IPS-NIHi7 (cell line): ENCODE measurements around the gene HES4.
"Not testable (repeated sequence)": the region's sequence is repeated elsewhere in the genome, so short reads cannot be mapped to it uniquely, and the experiment has no call there.

Experiments used
- DNase-seq: peaks from one replicate; pipeline ENCODE4 v3.0.0; 2012; ENCODE audit warnings: mixed read lengths; ENCODE audit errors: extremely low spot score

HES4 gene

DNA sequence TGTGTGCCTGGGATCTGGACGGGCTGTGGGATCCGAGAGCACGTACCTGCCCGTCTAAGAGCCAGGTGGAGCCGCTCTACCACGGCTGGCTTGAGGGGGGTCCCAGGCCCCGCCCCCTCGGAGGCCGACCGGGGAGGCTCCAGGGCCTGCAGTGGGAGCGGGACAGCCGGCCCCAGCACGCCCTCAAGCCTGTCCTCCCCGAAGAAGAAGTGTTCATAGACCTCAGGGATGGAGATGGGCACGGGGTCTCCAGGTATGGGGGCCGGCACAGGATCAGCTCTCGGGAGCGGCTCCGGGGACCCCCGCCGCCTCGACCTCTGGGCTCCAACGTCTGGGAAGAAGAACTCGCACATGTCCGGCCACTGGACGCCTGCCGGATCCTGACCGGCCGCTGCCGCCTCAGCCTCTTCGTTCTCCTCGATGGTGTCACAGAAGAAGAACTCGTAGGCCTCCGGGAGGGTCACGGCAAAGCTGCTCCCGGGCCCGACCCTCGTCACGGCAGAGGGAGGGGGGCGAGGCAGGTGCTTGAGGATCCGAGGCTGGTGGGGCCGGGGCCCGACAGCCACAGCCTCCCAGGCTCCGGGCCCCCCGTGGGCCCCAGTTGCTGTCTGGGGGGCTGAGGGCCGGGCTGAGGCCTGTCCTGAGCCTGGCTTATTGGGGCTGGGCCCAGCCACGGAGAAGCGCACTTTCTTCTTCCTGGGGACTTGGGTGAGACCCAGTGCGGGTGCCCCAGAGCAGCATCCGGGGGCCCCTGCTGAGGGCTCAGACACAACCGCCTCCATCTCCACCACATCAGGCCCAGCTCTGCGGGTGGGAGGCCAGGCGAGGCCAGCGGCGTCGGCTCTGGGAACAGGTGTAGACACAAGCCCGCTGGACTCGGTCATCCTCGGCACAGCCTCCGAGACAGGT lies 20.8 kb downstream of the HES4 start:
- no peak for DNase-seq

DNA sequence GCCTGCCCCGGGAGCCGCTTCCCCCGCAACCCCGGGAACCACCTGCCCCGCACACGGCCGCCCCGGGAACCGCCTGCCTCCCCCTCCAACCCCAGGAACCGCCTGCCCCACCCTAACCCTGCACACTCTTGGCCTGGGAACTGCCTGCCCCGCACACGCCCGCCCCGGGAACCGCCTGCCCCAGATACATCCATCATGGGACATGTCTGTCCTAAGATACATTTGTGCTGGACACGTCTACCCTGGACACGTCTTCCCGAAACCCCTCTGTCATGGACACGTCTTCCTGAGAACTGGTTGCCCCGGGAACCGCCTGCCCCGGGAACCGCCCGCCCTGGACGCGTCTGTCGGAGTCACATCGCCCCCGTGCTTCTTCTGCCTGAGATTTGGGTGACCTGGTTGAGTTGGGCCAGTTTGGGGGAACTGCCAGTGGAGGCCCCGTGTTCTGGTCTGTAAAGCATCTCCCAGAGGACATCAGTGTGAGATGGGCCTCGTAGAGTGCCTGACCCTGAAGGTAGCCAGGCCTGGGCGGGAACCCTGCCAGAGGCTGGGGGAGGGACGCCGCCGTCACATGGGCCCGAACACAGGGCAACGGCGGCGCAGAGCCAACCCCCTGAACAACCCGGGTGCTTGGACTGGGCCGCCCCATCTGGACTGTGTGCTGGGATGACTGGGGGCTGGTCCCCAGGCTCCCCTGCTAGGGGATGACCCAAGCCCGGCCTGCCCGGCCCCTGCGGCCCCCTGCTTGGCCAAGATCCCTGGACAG lies 21.6 kb downstream of the HES4 start:
- no peak for DNase-seq

DNA sequence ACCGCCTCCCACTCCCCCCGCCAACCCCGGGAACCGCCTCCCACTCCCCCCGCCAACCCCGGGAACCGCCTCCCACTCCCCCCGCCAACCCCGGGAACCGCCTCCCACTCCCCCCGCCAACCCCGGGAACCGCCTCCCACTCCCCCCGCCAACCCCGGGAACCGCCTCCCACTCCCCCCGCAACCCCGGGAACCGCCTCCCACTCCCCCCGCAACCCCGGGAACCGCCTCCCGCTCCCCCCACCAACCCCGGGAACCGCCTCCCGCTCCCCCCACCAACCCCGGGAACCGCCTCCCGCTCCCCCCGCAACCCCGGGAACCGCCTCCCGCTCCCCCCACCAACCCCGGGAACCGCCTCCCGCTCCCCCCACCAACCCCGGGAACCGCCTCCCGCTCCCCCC lies 23.1 kb downstream of the HES4 start:
- DNase-seq = not testable (repeated sequence)

DNA sequence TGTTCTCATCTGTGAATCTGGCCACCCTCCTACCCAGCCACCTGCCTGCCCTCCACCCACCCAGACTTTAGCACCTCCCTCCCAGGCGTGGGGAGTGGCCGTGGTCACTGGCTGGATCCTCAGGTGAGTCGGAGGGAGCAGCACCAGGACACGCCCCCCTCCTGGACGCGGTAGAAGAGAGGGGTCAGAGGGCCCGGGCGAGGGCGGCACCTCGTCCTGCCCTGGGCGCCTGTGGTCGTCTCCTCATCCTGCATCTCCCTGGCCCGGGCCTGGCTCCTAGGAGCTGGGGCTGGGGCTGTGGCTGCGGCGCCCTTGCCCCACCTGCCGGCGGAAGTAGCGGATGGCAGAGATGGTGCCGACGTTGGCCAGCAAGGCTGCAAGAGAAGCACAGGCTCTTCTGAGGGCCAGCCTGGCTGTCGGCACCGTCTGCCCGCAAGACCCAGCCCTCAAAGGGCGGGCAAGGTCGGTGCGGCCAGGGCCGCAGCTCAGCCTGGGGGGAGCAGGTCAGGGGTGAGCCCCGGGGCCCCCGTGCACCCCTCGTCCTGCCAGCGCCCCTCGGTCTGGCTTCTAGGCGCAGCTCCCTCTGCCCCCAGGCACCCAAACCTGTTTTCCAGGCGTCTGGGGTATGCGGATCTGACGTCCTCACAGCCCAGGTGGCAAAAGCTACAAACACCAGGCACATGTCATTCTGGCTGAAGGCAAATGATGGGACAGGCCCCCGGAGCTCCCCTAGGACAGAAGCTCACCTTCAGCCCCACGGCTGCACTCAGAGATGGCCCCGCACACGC lies 23.8 kb downstream of the HES4 start:
- DNase-seq = peak; percentile 91

DNA sequence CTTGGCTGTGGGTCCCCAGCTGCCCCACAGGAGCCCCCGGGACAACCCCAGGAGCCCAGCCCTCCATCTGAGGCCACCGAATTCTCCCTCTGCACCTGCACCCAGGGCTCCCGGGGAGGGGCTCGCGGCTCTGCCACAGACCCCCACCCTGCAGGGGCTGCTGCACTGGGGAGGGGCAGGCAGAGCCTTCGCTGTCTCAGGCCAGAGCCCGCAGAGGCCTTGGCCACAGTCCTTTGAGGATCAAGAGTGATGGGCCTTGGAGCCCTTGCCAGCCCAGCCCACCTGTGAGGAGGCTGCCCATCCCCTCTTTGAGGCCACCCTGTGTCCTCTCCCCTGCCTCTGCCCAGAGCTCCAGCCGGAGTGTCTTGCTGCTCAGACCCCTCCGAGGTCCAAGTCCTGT lies 24.5 kb downstream of the HES4 start:
- DNase-seq = no peak

DNA sequence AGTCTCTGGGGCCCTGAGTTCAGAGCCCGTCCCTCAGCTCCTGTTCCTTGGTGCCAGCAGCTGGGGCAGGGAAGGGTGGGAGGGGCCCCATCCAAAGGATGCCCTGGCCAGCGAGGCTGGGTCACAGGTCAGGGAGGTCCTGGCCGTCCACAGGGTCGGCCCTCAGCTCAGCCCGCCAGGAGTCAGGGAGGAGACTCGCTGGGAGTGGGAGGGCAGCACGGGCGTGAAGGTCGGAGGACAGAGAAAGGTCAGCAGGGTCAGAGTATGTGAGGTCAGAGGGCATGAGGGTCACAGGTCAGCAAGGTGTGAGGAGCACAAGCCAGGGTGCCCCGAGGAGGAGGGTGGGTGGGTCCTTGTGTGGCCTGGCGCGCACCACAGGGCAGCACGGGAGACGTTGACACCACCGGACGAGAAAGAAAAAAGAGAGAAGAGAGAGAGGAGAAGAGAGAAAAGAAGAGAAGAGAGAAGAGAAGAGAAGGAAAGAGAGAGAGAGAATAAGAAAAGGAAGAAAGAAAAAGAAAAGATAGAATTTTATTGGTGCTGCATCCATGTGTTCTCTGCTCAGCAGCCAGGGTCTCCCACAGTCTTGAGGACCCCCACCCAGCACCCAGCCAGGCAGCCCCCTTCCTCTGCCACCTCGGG lies 25.1 kb downstream of the HES4 start:
- no peak for DNase-seq

DNA sequence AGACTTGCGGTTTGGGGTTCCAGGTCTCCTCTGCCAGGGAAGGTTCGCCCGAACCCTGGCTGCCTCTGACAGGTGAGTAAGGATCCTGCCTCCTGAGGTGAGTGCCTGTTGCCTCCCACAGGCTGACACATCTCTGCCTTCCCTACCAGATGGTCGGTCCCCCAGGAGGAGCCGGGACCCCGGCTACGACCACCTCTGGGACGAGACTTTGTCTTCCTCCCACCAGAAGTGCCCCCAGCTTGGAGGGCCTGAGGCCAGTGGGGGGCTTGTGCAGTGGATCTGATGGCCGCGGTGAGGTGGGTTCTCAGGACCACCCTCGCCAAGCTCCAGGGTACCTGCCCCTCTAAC lies 25.6 kb downstream of the HES4 start:
- no peak for DNase-seq

DNA sequence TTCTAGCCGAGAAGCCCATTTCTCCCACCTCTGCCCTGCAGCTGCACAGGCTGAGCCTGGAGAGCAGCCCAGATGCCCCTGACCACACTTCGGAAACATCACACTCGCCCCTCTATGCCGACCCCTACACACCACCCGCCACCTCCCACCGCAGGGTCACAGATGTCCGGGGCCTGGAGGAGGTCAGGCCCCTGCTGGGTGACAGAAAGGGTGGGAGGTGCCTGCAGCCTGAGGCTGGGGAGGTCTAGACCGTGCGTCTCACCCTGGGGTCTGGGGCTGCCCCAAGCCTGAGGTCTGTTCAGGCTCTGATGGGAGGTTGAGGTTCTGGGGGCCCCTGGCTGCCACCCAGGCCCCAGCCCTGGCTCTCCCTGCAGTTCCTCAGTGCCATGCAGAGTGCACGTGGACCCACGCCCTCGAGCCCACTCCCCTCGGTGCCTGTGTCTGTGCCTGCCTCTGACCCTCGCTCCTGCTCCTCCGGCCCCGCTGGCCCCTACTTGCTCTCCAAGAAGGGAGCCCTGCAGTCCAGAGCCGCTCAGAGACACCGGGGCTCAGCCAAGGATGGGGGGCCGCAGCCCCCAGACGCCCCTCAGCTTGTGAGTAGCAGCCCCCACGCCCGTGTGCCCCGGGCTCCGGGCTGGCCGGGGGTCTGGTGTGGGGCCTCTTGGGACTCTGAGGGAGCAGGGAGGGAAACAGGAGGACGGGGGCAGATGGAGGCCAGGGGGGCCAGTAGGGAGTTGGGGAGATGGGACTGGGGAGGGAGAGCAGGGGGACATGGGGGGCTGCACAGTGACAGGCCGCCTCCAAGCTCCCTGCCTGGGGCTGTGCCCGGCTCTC lies 26.2 kb downstream of the HES4 start:
- no peak for DNase-seq

DNA sequence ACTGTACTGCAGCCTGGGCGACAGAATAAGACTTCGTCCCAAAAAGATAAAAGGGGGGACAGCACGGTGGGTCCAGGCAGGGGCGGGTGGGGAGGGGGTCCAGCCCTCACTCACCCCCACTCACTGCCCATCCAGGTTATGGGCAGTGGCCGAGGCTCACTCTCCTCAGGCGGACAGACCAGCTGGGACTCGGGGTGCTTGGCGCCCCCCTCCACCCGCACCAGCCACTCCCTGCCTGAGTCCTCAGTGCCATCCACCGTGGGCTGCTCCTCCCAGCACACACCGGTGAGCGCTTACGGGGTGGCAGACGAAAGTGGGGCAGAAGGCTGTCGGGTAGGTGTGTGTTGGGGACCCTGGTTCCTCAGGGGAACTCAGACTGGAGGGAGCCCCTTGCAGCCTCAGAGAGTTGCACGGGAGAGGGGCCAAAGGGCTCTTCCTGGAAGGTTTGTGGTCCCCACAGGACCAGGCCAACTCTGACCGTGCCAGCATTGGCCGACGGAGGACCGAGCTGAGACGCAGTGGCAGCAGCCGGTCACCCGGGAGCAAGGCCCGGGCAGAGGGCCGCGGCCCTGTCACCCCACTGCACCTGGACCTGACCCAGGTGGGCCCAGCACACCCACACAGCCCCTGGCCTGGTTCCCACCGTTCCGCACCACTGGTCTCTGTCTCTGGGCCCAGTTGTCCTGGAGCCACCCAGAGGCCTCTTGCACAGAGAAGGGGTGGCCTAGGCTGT lies 27.0 kb downstream of the HES4 start:
- no peak for DNase-seq

DNA sequence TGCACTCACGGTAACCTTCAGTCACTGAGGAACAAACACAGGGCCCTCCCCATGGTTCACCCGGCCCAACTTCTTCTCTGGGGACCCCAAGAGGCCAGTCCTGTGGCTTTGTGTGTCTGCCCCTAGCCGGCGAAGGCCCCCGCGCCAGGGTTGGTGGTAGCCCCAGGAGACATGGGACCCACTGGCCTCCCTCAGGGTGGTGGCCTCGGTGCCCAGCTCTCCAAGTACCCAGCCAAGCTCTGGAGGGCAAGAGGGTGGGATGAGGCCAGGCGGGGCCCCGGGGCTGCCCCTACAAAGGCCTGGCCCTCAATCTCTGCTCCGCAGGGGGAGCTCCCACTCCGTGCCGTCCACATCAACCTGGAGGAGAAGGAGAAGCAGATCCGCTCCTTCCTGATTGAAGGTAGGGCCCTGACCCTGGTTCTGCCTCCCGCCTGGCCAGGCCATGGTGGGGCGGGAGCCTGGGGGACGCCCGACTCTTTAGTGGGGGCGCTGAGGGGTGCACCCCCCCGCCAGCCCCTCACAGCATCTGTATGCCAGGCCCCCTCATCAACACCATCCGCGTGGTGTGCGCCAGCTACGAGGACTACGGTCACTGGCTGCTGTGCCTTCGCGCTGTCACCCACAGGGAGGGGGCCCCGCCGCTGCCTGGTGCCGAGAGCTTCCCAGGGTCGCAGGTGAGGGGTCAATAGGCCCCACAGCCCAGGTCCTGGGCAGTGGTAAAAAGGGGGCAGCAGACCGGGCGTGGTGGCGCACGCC lies 28.0 kb downstream of the HES4 start:
- DNase-seq = no peak

DNA sequence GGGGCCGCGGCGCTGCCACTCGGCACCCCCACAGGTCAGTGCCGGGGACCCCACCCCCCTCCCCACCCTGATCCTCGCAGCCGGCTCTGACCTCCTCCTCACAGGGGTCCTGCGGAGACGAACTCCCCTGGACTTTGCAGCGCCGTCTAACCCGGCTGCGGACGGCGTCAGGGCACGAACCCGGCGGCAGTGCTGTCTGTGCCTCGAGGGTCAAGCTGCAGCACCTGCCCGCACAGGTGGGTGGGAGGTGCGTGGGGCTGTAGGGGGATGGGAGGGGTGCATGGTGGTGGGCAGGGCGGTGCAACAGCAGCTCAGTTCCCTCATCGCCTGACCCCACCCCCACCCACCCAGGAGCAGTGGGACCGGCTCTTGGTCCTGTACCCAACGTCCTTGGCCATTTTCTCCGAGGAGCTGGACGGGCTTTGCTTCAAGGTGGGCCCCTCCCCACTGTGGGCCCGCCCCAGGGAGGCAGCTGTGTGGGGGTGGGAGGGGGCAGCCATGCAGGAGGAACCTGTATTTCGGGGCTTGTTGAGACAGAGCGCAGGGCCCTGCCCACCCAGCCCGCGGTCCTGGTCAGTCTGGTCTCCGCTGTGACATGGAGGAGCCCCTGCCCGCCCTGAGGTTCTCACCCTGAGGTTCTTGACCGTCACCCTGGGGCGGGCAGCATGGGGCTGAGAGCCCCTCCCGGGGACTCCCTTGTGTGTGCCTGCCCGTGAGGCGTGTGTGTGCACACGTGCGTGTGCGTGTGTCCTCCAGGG lies 28.7 kb downstream of the HES4 start:
- no peak for DNase-seq

DNA sequence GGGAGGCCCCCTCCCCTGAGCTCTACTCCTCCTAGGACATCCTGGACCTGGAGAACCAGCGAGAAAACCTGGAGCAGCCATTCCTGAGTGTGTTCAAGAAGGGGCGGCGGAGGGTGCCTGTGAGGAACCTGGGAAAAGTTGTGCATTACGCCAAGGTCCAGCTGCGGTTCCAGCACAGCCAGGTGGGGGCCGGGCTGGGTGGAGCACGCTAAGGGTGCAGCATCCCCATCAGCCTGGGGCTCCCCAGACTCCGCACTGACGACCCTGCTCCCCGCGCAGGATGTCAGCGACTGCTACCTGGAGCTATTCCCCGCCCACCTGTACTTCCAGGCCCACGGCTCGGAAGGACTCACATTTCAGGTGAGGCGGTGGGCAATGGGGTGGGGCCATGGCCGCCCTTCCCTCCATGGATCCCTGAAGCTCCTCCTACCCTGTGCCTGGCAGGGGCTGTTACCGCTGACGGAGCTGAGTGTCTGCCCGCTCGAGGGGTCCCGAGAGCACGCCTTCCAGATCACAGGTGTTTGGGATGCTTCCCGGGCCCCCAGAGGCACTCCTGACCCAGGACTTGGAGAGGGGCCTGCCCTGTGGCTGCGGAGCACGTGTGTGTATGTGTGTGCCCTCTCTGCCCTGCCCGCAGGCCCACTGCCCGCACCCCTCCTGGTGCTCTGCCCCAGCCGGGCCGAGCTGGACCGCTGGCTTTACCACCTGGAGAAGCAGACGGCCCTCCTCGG lies 29.5 kb downstream of the HES4 start:
- peak; percentile 61 for DNase-seq

DNA sequence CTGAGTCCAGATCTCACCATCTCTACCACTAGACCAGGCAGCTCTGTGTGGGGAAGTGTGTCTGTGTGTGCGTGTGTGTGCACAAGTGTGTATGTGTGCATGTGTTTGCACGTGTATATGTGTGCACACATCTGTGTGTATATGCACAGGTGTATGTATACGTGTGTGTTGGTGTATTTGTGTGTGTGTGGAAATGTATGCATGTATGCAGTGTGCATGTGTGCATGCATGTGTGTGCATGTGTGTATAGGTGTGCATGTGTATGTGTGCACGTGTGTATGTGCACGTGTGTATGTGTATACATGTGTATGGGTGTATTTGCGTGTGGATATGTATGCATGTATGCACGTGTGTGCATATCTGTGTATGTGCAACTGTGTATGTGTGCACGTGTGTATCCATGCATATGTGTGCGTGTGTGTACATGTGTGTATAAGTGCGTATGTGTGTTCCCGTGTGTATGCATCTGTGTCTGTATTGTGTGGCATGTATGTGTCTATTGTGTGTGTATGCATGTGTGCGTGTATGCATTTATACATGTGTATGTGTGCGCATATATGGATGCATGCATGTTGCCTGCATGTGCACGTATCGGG lies 30.5 kb downstream of the HES4 start:
- no peak for DNase-seq

DNA sequence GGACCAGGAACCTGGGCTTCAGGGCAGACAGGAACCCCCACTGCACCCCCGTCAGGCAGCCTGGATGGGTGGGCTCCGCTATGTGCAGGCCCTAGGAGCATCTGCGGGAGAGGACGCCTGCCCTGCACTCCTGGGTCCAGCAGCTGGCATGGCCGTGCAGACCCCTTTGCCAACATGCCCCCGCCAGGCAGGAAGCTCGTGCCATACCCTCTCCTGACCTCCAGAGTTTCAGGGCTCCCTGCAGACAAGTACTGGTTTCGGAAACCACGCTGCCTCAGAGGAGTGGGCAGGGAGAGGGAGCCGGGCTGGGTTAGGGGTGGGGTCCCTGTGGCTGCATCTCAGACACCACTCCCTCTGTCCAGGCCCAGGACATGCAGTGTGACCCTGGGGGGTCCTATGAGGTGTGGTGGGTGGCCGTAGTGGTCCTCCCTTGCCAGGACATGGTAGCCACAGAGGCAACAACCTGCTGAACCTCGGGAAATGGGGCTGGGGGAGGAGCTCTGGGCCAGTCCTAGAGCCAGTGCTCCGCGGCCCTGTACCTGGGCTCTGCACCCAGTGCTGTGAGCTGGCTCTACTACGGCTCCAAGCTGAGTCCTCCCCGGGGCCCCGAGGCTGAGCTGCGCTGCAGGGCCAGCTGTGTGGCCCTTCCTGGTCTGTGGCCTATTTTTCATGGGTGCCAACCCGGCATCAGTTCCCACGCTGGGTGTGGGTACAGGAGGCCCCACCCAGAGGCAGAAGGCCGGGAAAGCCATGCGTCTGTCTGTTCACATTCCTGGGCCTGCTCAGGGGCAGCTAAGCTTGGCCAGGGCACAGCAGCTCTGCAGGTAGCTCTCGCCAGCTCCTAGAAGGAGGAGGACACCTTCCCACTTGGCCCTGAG lies 32.2 kb downstream of the HES4 start:
- DNase-seq = no peak

DNA sequence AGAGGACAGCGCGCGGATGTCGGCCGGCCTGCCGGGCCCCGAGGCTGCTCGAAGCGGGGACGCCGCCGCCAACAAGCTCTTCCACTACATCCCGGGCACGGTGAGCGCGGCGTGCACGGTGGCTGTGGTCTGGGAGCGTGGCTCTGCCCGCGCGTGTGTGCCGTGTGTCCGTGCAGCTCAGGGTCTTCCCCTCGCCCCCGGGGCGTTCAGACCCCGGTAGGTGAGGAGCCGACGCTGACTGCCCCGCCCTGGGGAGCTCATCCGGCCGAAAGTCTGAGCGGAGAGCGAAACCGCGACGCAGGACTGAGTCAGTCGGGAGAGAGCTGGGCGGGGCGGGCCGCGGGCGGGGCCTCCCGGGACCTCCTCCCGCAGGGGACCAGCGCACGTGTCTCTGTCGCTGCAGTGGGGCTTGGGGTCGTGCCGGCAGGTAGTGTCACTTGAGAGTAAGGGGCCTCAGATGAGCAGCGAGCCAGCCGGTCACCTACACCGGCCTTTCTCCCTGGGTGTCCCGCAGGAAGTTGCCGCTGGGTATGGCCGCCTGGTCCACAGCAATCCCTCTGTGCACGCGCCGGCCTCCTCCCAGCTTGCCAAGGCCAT lies 33.1 kb downstream of the HES4 start:
- DNase-seq = peak; percentile 75

DNA sequence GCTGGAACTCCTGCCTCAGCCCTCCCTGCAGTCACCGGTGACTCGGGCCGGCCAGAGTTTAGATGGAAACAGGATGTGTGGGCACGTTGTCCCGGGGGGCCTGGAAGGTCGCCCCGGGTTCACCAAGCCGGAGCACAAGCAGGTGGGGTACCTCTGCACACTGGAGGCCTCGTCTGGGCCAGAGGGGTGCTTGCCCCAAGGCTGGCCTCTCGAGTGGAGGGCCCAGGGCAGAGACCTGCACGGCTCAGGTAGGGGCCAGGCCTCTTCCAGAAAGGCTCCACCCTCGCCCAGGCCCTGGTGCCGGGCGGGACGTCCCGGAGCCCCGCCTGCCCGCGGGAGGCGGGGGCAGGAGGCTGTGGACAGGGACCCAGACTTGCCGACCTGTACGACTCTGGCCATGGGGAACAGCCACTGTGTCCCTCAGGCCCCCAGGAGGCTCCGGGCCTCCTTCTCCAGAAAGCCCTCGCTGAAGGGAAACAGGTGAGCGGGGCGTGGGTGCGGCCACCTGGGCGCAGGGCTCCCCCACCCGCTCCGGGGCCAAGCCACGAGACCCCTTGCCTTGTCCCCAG lies 33.7 kb downstream of the HES4 start, which contains the start of gene PLEKHN1:
TSS of gene PLEKHN1 (plus strand) at position 348 of the 569 bp plus-strand sequence. CDS start at position 398, 50 bp downstream.
- peak; percentile 73 for DNase-seq
